Measurements from ENCODE around the gene ATAD3B. TPM values are rescaled to one million over a fixed set of nuclear protein-coding genes. Genes with fewer than 3 reads are reported as not detected.

The ATAD3B gene
- total and polyA plus RNA-seq, 10 of the 15 experiments (the other 5 are each of a cell fraction or from before 2014, with no cell fraction given) = 0.03 to 38.8 (median 23.8) TPM

GRCh38 chr1:1423245-1423597 lies 48.3 kb upstream of the ATAD3B start:
- H3K9me3 ChIP-seq (replicated peaks; ENCODE audit: control insufficient read depth, insufficient read depth, low read length) = no peaks in the 10 kb centered on the region
- no peak overlapping the region for H3K4me3 ChIP-seq
- H3K36me3 ChIP-seq (ENCODE audit: control insufficient read depth in 2 of 2, insufficient read depth in 2 of 2, low read length in 1 of 2) = no peaks in the 10 kb centered on the region
- no peak for FAIRE-seq
- ATAC-seq = no peak
- no peaks in the 10 kb centered on the region for H3K79me2 ChIP-seq (ENCODE audit: control insufficient read depth, insufficient read depth, low read length)
- H2AFZ ChIP-seq (ENCODE audit: control insufficient read depth, low read depth, low read length) = no peak overlapping the region
- in situ Hi-C loops (cut with MboI) = no loop called here
- ChIA-PET POLR2A (interaction anchor here (0.9 kb wide), 1 partner anchor 14 kb away, joined by 4 read pairs; no protein-coding TSS in a partner anchor), SMC1A (ENCODE audit: uncharacterized antibody, unreplicated experiment) (no interaction called here), RAD21 (ENCODE audit: unreplicated experiment) (no interaction called here), CTCF (no interaction called here)
- H3K4me2 ChIP-seq (ENCODE audit: control insufficient read depth, insufficient read depth) = no peak overlapping the region
- 83% methylated on average over 7 of the region's 7 CpGs for WGBS (ENCODE audit: insufficient coverage, insufficient replicate concordance, low lambda C conversion rate, missing lambda C conversion rate)
- intact Hi-C loops (cut with micrococcal nuclease; ENCODE audit: unreplicated experiment) = no loop called here
- no peak overlapping the region for H3K27ac ChIP-seq (ENCODE audit: control insufficient read depth, insufficient read depth)
- H3K9ac ChIP-seq (ENCODE audit: control insufficient read depth, insufficient read depth, low read length) = no peak overlapping the region
- H3K4me1 ChIP-seq (ENCODE audit: control insufficient read depth, insufficient read depth, low read length) = peaks cover 19% of the 10 kb centered on the region
- DNase-seq (ENCODE audit: low read depth, low spot score) = no peak
- no peaks in the 10 kb centered on the region for H4K20me1 ChIP-seq (ENCODE audit: control insufficient read depth, insufficient read depth)
- no TSS peak for BruUV-seq (replicated peaks)
- no peak for TF ChIP-seq NBN (IDR thresholded peaks at IDR 0.05)
- no peak for TF ChIP-seq NFYB (IDR thresholded peaks at IDR 0.05; ENCODE audit: insufficient read depth, low read depth, low read length)
- TF ChIP-seq TARDBP (IDR thresholded peaks at IDR 0.05; ENCODE audit: borderline replicate concordance) = no peak
- no peak for TF ChIP-seq ZNF384 (IDR thresholded peaks at IDR 0.05; ENCODE audit: borderline replicate concordance, low read depth, low read length)
- no peak for TF ChIP-seq YY1 (IDR thresholded peaks at IDR 0.05; ENCODE audit: low read depth, low read length)
- TF ChIP-seq TCF7 (IDR thresholded peaks at IDR 0.05; ENCODE audit: borderline replicate concordance) = no peak
- no peaks in the 10 kb centered on the region for H3K27me3 ChIP-seq (replicated peaks in 1 of 2; ENCODE audit: control insufficient read depth in 2 of 2, insufficient read depth in 2 of 2, low read length in 1 of 2)

GRCh38 chr1:1424707-1425106 lies 46.9 kb upstream of the ATAD3B start:
- H3K27ac ChIP-seq (ENCODE audit: control insufficient read depth, insufficient read depth) = no peak overlapping the region
- no peaks in the 10 kb centered on the region for H4K20me1 ChIP-seq (ENCODE audit: control insufficient read depth, insufficient read depth)
- peaks cover 4% of the 10 kb centered on the region; the same call in 1 of the 2 replicates for H3K4me1 ChIP-seq (ENCODE audit: control insufficient read depth, insufficient read depth, low read length)
- H3K36me3 ChIP-seq (ENCODE audit: control insufficient read depth in 2 of 2, insufficient read depth in 2 of 2, low read length in 1 of 2) = no peaks in the 10 kb centered on the region
- no peak for DNase-seq (ENCODE audit: low read depth, low spot score)
- no peak for ATAC-seq
- ChIA-PET POLR2A (interaction anchor here (0.7 kb wide), 1 partner anchor 156 kb away, joined by 3 read pairs; no protein-coding TSS in a partner anchor), CTCF (interaction anchor here (0.7 to 1.0 kb wide), 2 partner anchors 16 to 17 kb away, joined by 3 read pairs; no protein-coding TSS in a partner anchor), RAD21 (ENCODE audit: unreplicated experiment) (no interaction called here), SMC1A (ENCODE audit: uncharacterized antibody, unreplicated experiment) (interaction anchor here (0.6 kb wide), 1 partner anchor 52 kb away, joined by 6 read pairs; no protein-coding TSS in a partner anchor)
- WGBS (ENCODE audit: insufficient coverage, insufficient replicate concordance, low lambda C conversion rate, missing lambda C conversion rate) = 83% methylated on average over 15 of the region's 15 CpGs
- H2AFZ ChIP-seq (ENCODE audit: control insufficient read depth, low read depth, low read length) = no peak overlapping the region
- no peak overlapping the region for H3K4me2 ChIP-seq (ENCODE audit: control insufficient read depth, insufficient read depth)
- H3K9ac ChIP-seq (ENCODE audit: control insufficient read depth, insufficient read depth, low read length) = no peak overlapping the region
- no peaks in the 10 kb centered on the region for H3K9me3 ChIP-seq (replicated peaks; ENCODE audit: control insufficient read depth, insufficient read depth, low read length)
- intact Hi-C loops (cut with micrococcal nuclease; ENCODE audit: unreplicated experiment) = no loop called here
- no peak for FAIRE-seq
- no peaks in the 10 kb centered on the region for H3K79me2 ChIP-seq (ENCODE audit: control insufficient read depth, insufficient read depth, low read length)
- no peak overlapping the region for H3K4me3 ChIP-seq
- in situ Hi-C loops (cut with MboI) = no loop called here
- BruUV-seq (replicated peaks) = no TSS peak
- no peaks in the 10 kb centered on the region for H3K27me3 ChIP-seq (replicated peaks in 1 of 2; ENCODE audit: control insufficient read depth in 2 of 2, insufficient read depth in 2 of 2, low read length in 1 of 2)
- no peak for TF ChIP-seq BCL3 (IDR thresholded peaks at IDR 0.05; ENCODE audit: borderline replicate concordance, insufficient read depth, low read depth, low read length, poor library complexity, severe bottlenecking)
- no peak for TF ChIP-seq NR2C2 (IDR thresholded peaks at IDR 0.05; ENCODE audit: borderline replicate concordance, control insufficient read depth, insufficient read length, low read depth)
- no peak for TF ChIP-seq BACH1 (IDR thresholded peaks at IDR 0.05; ENCODE audit: borderline replicate concordance)
- no peak for TF ChIP-seq ATF7 (IDR thresholded peaks at IDR 0.05; ENCODE audit: low read depth)
- TF ChIP-seq YBX1 (IDR thresholded peaks at IDR 0.05) = no peak
- TF ChIP-seq GATAD2B (conservative IDR thresholded peaks at IDR 0.05; ENCODE audit: low read depth) = no peak
- no peak for TF ChIP-seq RB1 (IDR thresholded peaks at IDR 0.05; ENCODE audit: borderline replicate concordance)
- no peak for TF ChIP-seq KAT2A (conservative IDR thresholded peaks at IDR 0.05; ENCODE audit: control insufficient read depth, low read depth, low read length)
- TF ChIP-seq SIX5 (IDR thresholded peaks at IDR 0.05; ENCODE audit: low read depth, low read length, severe bottlenecking) = no peak
- TF ChIP-seq CREB1 (IDR thresholded peaks at IDR 0.05; ENCODE audit: low read depth) = no peak
